ENCODE results near the gene CLCA2.

The CLCA2 gene

DNA sequence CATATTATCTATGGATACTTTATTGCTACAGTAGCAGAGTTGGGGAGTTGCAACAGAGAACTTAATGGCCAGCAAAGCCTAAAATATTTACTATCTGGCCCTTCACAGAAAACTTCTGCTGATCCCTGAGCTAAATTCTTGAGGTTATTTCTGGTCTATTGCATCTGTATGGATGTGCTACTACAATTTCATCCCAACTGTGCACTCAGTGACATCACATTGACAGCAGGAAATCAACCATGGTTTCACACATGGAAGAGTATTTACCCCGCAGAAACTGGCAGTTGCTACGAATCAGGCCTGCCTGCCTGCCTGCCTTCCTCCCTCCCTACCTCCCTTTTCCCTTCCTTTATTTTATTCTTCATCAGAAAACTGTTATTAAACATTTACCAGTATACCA, 12.1 kb downstream of the CLCA2 start:
- no peak overlapping the region for H3K27ac ChIP-seq
- DNase-seq (ENCODE audit: low spot score) = no peak
- ChIA-PET POLR2A (ENCODE audit: low non-redundant PET) (no interaction called here), CTCF (interaction anchor here (0.6 kb wide), 1 partner anchor 51 kb away, joined by 3 read pairs; no protein-coding TSS in a partner anchor)
- TF ChIP-seq, protein P1, sequence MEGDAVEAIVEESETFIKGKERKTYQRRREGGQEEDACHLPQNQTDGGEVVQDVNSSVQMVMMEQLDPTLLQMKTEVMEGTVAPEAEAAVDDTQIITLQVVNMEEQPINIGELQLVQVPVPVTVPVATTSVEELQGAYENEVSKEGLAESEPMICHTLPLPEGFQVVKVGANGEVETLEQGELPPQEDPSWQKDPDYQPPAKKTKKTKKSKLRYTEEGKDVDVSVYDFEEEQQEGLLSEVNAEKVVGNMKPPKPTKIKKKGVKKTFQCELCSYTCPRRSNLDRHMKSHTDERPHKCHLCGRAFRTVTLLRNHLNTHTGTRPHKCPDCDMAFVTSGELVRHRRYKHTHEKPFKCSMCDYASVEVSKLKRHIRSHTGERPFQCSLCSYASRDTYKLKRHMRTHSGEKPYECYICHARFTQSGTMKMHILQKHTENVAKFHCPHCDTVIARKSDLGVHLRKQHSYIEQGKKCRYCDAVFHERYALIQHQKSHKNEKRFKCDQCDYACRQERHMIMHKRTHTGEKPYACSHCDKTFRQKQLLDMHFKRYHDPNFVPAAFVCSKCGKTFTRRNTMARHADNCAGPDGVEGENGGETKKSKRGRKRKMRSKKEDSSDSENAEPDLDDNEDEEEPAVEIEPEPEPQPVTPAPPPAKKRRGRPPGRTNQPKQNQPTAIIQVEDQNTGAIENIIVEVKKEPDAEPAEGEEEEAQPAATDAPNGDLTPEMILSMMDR (conservative IDR thresholded peaks at IDR 0.05; ENCODE audit: low read depth) = no peak

DNA sequence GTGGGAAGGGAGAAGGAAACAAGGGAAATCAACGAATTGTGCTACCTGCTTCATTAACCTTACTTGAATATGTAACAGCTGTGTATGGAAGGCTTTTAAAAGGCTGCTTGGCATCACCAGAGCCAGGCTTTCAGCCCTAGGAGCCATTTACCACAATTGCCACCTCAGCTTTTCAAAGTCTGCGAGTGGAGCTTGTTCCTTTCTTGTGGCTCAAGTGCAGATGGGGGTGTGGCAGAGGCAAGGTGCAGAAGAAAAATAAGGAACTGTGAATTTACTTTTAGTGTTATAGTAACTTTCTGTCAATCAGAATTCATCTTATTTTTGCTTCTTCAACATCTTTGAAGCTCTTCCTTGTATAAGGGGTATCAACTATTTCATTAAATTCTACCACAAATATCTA, 17.6 kb downstream of the CLCA2 start:
- CTCF ChIA-PET = no interaction called here
- H3K27ac ChIP-seq = no peak overlapping the region
- POLR2A ChIA-PET (ENCODE audit: low non-redundant PET) = interaction anchor here (0.6 kb wide), 1 partner anchor 1086 kb away, joined by 4 read pairs; no protein-coding TSS in a partner anchor
- no peak for DNase-seq (ENCODE audit: low spot score)
- TF ChIP-seq, protein P1 (conservative IDR thresholded peaks at IDR 0.05; ENCODE audit: low read depth) = no peak

DNA sequence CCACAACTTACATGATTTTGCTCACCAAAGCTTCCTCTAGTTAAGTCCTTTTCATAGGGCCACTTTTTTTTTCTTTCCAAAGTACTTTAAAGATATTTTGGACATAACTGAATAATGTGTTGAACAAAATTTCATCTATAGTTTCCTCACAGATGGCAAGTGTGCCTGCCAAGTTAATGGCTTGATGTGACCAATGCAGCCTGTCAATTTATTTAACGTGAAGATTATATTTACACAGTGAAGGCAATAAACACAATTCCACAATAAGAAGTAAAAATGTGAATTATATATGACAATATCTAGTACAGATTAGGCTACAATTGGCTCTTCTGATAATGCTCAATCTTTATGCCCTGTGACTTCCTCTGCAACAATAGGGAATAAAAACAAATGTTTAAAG, 18.0 kb downstream of the CLCA2 start:
- TF ChIP-seq, protein P1 (conservative IDR thresholded peaks at IDR 0.05; ENCODE audit: low read depth) = no peak
- H3K27ac ChIP-seq = no peak overlapping the region
- DNase-seq (ENCODE audit: low spot score) = no peak
- ChIA-PET CTCF (no interaction called here), POLR2A (ENCODE audit: low non-redundant PET) (interaction anchor here (0.6 kb wide), 1 partner anchor 1087 kb away, joined by 4 read pairs; no protein-coding TSS in a partner anchor)

DNA sequence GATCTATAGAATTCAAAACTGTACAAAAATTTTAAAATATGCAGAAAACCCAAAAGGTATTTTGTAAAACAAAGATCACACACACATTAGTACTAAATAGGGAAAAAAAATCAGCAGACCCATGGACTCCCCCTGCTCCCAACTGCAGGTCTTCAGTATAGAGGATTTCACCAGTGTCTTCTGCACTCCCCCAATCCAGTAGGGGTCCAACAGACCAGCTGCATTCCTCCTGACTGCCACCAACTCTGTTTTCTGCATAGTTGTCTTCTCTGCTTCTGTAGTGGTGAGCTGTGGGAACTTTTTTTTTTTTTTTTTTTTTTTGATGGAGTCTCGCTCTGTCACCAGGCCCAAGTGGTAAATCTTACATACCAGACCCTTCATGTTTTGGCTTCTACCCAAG, 21.9 kb downstream of the CLCA2 start:
- TF ChIP-seq, protein P1 (conservative IDR thresholded peaks at IDR 0.05; ENCODE audit: low read depth) = no peak
- ChIA-PET POLR2A (ENCODE audit: low non-redundant PET) (no interaction called here), CTCF (no interaction called here)
- no peak overlapping the region for H3K27ac ChIP-seq
- DNase-seq (ENCODE audit: low spot score) = no peak

DNA sequence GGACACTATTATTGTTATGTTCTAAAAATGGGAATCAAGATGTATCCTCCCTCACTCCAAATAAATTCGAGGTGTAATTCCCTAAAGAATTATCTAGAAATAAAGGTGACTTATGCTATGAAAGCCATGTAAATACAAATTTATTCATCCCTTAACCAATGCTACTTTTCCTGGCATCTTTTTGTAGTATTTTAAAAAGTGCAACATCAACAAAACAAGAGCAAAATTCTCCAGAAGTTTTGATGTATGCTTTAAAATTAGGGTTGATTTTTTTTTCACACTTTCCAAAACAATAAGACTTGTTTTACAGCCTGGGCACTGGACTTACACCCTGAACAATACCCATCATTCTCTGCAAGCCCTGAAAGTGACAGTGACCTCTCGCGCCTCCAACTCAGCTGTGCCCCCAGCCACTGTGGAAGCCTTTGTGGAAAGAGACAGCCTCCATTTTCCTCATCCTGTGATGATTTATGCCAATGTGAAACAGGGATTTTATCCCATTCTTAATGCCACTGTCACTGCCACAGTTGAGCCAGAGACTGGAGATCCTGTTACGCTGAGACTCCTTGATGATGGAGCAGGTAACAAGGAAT, 23.3 kb downstream of the CLCA2 start:
- ChIA-PET CTCF (no interaction called here), POLR2A (ENCODE audit: low non-redundant PET) (no interaction called here)
- TF ChIP-seq, protein P1 (conservative IDR thresholded peaks at IDR 0.05; ENCODE audit: low read depth) = no peak
- no peak overlapping the region for H3K27ac ChIP-seq
- DNase-seq (ENCODE audit: low spot score) = no peak

DNA sequence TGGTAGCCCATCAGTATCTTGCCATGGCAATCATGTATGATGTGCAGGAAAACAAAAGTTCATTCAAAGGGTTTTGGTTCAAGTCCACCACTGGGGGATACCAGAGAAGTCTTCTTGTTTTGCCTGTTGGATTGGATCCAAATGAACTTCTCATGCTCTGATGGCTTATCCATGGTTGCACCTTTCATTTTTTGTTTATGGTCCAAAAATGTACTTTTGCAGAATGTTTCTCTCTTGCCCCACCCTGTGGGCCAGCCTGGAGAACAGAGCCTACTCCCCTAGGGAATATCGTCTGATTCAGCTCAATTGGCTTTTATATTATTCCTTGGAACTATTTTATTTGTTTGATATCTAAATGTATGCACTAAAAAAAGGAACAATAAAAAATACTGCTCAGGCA, 24.7 kb downstream of the CLCA2 start:
- CTCF ChIA-PET = no interaction called here
- no peak for DNase-seq (ENCODE audit: low spot score)
- POLR2A ChIA-PET (ENCODE audit: low non-redundant PET) = no interaction called here
- H3K27ac ChIP-seq = no peak overlapping the region
- TF ChIP-seq, protein P1 (conservative IDR thresholded peaks at IDR 0.05; ENCODE audit: low read depth) = no peak

All from RWPE1 (cell line).